ENCODE results near the gene SMARCAD1.
"Not testable (repeated sequence)": the region's sequence is repeated elsewhere in the genome, so short reads cannot be mapped to it uniquely, and the experiment has no call there.

Gene SMARCAD1

GRCh38 chr4:94304365-94304971 lies 96.8 kb downstream of the SMARCAD1 start:
- DNase-seq = no peak

GRCh38 chr4:94305466-94306225 lies 98.0 kb downstream of the SMARCAD1 start:
- no peak for DNase-seq

- DNase-seq = no peak
These were observed 99.0 kb downstream of the SMARCAD1 start for GRCh38 chr4:94306713-94307112.

GRCh38 chr4:94307231-94307871 lies 99.7 kb downstream of the SMARCAD1 start:
- DNase-seq = no peak

- DNase-seq = not testable (repeated sequence)
These were observed 112.3 kb downstream of the SMARCAD1 start for GRCh38 chr4:94319927-94320326.

GRCh38 chr4:94325835-94326234 lies 118.2 kb downstream of the SMARCAD1 start:
- no peak for DNase-seq

GRCh38 chr4:94329933-94330332 lies 122.3 kb downstream of the SMARCAD1 start:
- no peak for DNase-seq

- no peak for DNase-seq
These were observed 125.4 kb downstream of the SMARCAD1 start for GRCh38 chr4:94332983-94333590.

- DNase-seq = no peak
These were observed 126.2 kb downstream of the SMARCAD1 start for GRCh38 chr4:94333866-94334265.

GRCh38 chr4:94334476-94334875 lies 126.8 kb downstream of the SMARCAD1 start:
- DNase-seq = no peak

- DNase-seq = no peak
These were observed 127.3 kb downstream of the SMARCAD1 start for GRCh38 chr4:94334962-94335361.

- DNase-seq = no peak
These were observed 128.6 kb downstream of the SMARCAD1 start for GRCh38 chr4:94336303-94336702.

GRCh38 chr4:94336791-94337190 lies 129.1 kb downstream of the SMARCAD1 start:
- not testable (repeated sequence) for DNase-seq

- no peak for DNase-seq
These were observed 131.2 kb downstream of the SMARCAD1 start for GRCh38 chr4:94338681-94339351.

GRCh38 chr4:94339779-94340178 lies 132.1 kb downstream of the SMARCAD1 start:
- DNase-seq = no peak

Measured in cerebellar nuclear complex (tissue), 1 donor.